Activated CD8-positive, alpha-beta memory T cell treated with anti-CD3 and anti-CD28 coated beads for 1 hour (primary cell): Measurements from ENCODE around the gene HDAC7.

Experiments
- DNase-seq, 2 donors: peaks; one replicate each; pipeline ENCODE4 v3.0.0-alpha.2; 2020; ENCODE audit warnings: low read depth in 1 of 2; ENCODE audit errors: extremely low read depth in 1 of 2

HDAC7 gene

DNA sequence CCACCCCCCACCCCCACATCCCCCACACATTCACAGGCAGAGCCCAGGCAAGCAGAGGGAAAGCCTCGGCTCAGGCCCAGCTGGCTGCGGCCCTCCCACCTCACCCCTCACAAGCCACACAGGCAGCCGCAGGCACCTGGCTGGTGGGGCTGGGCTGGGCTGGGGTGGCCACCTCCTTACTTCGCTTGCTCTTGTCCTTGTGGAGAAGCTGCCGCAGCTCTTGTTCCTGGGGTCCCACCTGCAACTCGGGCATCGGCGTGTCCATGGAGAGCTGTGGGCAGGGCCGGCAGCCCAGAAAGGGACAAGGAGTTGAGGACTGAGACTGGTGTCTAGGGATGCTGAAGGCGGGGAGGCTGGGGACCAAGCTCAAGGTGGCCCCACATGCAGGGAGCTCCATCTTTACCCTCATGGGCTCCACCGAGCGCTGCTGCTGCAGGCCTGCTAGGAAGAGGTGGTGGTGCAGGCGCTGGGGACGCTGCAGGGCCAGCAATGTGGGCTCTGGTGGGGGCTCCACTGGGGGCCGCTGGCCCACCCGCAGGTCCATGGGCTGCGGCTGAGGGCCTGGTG is 21.2 kb downstream of the HDAC7 start:
- no peak for DNase-seq

- no peak for DNase-seq
These were observed 22.3 kb downstream of the HDAC7 start for GRCh38 chr12:47797441-47797840.

- DNase-seq: no peak
These were observed 23.8 kb downstream of the HDAC7 start for GRCh38 chr12:47795814-47796411.

DNA sequence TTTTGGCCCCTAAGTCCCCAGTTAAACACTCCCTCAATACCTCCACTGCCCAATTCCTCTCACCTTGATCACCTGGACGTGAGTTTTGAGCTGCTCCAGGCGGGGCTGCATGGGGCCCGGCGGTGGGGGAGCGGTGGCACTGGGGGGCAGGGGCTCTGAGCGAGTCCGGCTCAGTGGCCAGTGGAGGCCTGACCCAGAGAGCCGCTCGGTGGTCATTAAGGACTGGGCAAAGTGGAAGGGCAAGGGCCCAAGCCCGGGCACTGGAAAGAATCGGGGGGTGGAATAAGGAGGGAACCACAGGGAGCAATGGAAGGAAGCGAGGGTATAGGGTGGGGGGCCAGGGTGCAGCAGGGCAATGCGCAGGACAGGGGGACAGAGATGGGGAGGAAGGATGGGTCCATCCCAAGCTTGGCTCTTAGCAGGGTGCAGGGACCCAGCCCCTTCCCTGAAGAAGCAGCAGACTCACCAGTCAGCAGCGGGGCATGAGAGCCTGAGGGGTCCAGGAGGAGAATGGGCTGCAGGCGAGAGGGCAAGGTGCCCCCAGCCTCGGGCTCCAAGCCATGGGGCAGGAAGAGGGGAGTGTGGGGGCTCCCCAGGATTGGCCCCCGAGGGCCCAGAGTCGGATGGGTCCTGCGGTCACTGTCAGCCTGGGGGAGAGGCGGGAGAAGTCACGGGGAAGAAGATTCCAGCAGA is 24.4 kb downstream of the HDAC7 start:
- DNase-seq: no peak

GRCh38 chr12:47794679-47795078 is 25.0 kb downstream of the HDAC7 start:
- no peak for DNase-seq

DNA sequence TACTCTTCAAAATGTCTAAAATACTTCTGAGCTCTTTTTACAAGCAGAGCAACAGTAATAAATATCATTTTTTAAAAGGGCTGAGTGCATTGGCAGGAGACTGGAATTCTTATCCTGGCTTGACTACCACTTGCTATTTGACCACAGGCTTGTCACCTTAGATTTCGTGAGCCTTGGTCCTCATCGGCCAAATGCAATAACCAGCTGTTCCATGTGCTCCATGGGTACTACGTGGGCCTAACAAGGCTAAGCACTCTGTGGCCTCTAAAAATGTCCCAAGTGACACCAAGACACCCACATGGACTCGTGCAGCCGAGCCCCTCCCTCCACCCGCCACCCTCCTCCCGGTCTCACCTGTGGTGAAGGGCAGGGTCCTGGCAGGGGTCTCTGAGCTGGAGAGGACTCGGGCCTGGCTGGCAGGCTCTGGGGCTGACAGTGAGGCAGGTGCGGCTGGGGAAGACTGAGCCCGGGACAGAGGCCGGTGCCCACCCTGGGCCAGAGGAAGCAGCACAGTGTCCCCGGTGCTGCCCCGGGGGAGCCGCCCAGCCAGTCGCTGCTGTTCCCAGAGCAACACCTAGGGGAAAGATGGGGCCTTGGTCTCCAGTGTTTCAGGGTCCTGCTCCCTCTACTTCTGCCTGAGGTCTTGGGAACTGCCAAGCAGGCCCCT is 26.6 kb downstream of the HDAC7 start:
- no peak for DNase-seq

DNA sequence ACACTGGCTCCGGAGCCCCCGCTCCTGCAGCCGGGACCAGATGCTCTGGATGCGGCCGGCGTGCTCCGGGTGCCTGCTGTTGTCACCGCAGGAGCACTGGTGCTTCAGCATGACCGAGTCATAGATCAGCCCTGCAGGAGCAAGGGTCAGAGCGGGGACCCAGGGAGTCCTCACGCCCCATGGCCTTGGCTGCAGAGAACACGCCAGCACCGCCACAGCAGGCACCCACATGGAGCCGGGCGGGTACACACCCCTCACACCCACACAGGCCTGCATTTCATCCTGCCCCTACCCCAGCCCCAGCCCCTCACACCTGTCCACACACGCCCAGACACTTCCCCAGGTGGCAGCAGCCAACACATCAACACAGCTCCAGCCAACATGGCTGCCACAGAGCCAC is 27.8 kb downstream of the HDAC7 start:
- no peak for DNase-seq

GRCh38 chr12:47791351-47791746 is 28.4 kb downstream of the HDAC7 start:
- no peak for DNase-seq

DNA sequence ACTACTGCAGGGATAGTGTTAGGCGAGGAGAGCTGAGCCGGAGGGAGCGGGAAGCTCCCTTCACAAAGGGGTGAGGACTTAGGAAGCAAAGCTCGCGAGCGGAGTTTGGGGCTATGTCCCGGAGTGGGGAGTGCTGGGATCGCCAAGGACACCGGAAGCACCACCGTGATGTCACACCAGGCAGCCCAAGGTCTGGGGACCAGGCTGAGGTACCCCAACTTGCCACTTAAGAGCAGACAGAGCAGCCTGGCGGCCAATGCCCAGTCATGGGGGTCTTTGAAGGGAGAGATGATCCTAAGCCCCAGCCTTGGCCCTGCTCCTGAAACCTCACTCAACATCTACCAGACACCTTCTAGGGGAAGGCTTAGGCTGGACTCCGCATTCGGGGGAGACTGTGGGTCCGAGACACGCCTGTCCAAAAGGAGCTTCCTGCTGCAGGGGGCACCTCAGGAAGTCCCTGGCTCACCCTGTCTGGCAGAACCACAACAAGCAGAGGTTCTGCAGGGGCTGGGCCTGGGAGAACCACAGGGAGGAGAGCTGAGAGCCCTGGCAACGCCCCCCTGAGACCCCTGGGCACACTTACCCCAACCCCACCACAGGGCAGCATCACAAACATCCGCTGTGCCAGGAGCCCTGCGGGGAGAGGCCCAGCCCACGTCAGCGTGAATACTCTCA is 28.9 kb downstream of the HDAC7 start:
- DNase-seq: no peak

- DNase-seq: no peak
These were observed 29.8 kb downstream of the HDAC7 start for GRCh38 chr12:47789712-47790489.

- no peak for DNase-seq
These were observed 30.6 kb downstream of the HDAC7 start for GRCh38 chr12:47789141-47789540.

DNA sequence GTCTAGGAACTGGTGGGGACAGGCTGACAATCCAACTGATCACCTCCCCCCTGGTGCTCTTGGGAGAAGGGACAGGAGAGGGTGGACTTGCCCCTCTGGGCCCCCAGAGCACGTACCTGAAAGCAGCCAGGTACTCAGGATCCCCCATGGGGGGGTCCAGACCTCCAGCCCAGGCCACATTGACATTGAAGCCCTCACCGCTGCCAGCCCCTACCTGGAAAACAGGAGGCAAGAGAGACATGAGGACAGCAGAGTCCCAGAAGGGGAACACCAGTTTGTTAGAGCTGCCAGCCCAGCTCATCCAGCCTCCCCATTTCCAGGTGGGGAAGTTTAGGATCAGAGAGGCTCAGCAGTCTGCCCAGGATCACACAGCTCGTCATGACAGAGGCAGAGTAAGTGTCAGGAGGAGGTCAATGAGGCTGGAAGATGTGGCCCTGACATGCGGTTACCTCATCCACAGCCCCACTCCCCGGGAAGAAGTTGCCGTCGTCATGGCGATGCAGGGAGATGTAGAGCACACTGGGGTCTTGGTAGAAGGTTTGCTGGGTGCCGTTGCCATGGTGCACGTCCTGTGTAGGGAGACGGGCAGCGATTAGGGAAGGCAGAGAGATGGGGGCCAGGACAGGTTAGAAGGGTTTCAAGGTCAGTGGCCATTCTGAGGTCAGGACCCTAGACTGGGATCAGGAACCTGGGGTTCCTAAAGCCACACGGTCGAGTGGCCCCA is 31.9 kb downstream of the HDAC7 start:
- DNase-seq: no peak

- no peak for DNase-seq
These were observed 32.9 kb downstream of the HDAC7 start for GRCh38 chr12:47786662-47787280.

GRCh38 chr12:47785887-47786661 is 33.6 kb downstream of the HDAC7 start:
- no peak for DNase-seq

GRCh38 chr12:47785036-47785886 is 34.4 kb downstream of the HDAC7 start:
- no peak for DNase-seq

- no peak for DNase-seq
These were observed 35.6 kb downstream of the HDAC7 start for GRCh38 chr12:47783821-47784819.
